Measurements from ENCODE around the gene FBXW12. TPM values are rescaled to one million over a fixed set of nuclear protein-coding genes. Genes with fewer than 3 reads are reported as not detected.
"Not testable (repeated sequence)": the region's sequence is repeated elsewhere in the genome, so short reads cannot be mapped to it uniquely, and the experiment has no call there.

FBXW12 gene, protein sequence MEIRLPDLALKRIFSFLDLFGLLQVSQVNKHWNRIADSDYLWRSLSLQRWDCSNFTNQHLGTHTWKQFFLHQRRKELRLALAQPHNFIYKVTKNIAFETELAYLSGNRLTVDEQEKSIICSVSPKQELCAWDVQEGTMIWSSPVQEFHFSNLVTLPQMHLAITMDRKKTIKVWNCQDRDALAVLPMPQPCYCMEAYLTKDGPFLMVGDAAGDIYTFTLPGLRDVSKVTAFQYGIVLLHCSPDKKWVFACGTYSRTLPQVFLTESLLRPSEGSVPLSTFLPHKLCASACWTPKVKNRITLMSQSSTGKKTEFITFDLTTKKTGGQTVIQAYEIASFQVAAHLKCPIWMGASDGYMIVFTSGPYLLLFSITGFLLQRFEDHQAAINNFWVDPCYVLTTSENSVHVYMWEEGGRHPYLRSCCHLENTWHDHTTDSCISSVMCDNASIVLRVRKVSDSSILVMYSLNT
- 0.68 TPM in 1 of 2 replicates, not detected in the other for total RNA-seq (2014; rRNA removed; shearing (Covaris generic))

DNA sequence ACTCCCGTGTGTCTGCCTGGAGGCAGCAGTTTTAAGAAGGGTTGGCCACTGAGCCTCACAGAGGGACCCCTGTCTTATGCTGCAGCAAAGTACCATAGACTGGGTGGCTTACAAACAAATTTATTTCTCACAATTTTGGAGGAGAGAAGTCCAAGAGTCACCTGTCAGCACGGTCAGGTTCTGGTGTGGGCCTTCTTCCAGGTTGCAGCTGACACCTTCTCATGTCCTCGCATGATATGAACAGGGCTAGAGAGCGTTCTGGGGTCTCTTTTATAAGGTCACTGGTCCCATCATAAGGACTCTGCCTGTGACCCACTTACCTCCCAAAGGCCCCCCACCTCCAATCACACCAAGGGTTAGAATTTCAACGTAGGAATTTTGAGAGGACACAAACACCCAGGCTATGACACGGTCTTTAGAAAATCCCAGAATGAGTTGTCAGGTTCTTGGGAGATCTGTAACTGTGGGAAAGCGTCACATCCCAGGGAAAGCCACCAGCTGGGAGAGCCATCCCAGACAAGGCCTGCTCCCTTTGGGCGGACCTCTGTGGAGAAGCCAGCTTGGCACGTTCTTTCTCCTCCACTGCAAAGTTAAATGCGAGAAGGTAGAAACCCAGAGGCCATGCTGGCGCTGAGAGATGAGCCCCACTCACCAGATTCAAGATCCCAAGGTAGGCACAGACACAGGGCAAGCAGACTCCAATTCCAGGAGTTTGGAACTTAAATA is at the start of gene FBXW12:
TSS of gene FBXW12 (plus strand) at position 569 of the 726 bp plus-strand sequence. CDS start 549 bp downstream, outside the sequence.
- peak; percentile 57 for DNase-seq (ENCODE audit: low spot score)
- in situ Hi-C loops (cut with HindIII; ENCODE audit: low sequenced_read_pairs): no loop called here

DNA sequence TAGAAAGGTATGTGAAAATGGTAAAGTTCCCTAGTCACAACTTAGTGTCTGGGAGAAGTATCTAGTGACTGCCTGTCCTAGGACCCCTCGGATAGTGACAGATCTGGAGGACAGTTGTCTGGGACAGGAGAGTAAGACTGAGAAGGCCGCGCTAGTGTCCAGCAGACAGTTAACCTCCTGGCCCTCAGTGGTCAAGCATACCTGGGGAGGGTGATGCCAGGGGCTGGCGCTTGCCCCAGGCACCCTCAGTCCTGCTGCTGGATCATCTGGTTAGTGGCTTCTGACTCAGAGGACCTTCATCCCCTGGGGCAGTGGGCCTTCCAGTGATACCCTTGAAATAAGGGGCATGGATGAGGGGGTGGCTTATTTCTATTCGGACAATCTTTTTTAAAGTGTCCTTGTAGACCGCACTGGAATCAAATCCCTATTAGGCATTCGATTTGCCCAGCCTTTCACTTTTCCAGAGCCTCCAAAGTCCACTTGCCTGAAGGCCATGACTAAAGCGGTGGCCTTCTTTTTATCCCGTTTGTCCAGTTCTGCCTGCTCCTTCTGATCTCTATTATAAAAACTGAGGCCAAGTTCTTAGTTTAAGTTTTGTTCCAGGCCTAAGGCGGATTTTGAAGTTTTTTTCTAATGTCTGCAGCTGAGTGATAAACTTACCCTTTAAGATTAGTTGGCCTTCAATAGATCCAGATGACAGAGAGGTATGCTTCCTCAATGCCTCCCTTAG is 40.1 kb upstream of the FBXW12 start:
- DNase-seq (ENCODE audit: low spot score); in situ Hi-C loops (cut with HindIII; ENCODE audit: low sequenced_read_pairs): not testable (repeated sequence)

DNA sequence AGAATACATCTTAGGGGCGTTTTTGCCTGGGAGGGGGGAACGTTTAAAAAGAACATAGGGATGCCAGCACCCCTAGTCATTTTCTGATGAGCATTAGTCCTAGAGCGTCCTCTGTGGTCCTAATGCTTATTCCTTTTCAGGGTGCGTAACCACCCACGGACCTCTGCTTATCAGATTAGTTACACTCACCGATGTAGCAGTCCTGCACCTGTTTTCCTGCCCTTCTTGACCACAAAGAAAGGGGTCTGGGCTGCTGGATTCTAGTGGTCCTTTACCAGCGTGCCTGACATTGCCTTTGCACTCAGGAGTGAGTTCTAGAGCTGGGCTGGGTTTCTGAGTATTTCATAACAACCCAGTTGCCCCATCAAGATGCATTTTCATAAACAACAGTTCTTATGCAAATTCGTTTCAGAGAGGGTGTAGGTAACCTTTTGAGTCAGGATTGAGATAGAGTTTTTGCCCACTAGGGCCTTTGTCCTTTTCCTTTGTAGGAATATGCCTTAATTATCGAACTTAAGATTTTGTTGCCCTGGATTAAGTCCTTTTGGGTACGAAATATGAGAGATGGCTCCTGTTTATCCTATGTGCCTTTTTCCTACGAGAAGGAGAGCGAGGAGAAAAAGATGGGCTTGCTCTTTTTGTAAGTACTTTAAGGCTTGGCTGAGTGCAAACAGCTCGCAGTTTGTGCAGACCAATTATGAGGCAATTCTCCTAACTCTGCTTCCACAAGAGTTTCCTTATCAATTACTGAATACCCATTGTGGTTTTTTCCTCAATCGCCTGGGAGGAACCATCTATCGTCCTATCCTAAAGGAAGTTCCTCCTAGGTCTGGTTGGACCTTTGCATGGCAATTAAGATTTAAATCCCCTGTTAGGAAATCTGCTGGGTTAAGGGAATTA is 38.4 kb upstream of the FBXW12 start, which contains the start of gene SPINK8:
TSS of gene SPINK8 (minus strand) at position 316 of the 900 bp plus-strand sequence. CDS start 5,320 bp downstream, outside the sequence.
- DNase-seq (ENCODE audit: low spot score); in situ Hi-C loops (cut with HindIII; ENCODE audit: low sequenced_read_pairs): not testable (repeated sequence)

DNA sequence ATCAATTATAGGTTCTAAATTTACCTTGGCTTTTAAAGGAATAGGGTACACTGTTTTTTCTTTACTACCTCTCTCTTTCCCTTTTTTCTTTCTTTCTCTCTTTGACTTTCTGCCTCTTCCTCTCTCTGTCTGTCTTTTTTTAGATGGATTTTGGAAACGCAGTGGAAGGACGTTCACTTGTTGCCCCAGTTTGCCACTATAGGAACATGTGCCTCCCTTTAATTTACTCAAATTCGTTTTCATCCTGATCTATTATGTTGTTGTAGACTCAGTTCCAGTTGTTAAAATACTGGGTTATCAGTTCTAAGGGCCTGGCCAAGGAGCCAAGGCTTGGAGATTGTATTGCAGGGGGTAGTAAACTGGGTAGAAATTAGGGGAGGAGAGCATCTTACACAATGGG is 37.4 kb upstream of the FBXW12 start:
- in situ Hi-C loops (cut with HindIII; ENCODE audit: low sequenced_read_pairs): no loop called here
- DNase-seq (ENCODE audit: low spot score): no peak

DNA sequence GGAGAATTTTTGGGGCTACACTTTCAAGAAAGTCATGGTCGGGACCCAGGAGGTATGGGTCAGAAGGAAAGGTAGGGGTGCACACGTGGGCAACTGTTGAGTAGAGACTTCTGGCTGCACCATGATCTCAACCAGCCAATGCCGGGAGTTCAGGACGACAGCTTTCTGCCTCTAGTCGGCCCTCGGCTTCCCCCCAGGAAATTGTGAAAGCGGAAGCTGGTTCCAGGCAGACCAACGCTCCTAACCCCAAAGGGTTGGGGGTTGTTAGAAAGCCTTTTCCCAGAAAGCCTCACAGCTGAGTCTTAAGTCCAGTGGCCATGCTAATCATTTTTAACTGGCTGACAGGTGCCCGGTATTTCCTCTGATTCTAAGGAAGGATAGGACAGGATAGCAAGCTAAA is 36.7 kb upstream of the FBXW12 start:
- in situ Hi-C loops (cut with HindIII; ENCODE audit: low sequenced_read_pairs); DNase-seq (ENCODE audit: low spot score): not testable (repeated sequence)

DNA sequence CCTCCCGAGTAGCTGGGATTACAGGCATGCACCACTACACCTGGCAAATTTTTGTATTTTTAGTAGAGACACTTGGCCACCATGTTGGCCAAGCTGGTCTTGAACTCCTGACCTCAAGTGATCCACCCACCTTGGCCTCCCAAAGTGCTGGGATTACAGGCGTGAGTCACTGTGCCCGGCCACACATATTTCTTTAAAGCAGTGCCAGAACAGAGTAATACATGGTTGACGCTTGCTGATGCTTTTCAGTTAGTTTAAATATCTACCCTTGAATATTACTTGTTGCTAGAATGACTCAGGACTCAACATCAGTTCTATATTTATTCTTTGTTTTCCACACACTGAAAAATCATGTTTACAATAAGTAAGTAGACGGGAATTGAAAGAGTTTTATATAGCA is 34.5 kb upstream of the FBXW12 start:
- DNase-seq (ENCODE audit: low spot score); in situ Hi-C loops (cut with HindIII; ENCODE audit: low sequenced_read_pairs): not testable (repeated sequence)

DNA sequence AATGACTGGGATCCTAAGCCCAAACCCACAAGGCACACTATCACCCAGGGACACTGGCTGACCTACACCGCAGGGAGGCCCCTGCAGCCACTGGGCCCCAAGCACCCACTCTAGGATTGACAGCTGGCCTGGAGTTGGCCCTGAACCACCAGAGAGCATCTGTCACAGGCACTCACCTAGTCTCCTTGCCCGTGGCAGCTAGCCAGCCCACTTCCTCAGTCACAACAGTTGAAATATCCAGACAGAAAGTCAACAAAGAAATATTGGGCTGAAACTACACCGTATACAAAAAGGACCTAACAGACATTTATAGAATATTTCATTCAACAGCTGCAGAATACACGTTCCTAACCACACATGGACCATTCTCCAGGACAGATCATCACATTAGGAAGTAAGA is 33.4 kb upstream of the FBXW12 start:
- peak; percentile 11 for DNase-seq (ENCODE audit: low spot score)
- in situ Hi-C loops (cut with HindIII; ENCODE audit: low sequenced_read_pairs): no loop called here

DNA sequence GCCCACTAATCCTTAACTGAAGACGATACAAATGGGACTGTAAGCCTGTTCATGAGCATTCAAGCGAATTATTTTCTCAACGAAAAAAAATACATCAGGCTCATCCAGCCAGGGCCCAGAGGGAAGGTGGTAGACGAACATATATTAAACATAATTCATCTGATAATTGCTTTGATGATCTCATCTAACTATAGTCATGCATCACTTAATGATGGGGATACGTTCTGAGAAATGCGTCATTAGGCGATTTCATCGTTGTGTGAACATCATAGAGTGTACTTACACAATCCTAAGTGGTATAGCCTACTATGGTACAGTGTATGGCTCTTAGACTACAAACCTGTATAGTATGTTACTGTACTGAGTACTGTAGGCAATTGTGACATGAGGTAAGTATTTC is 28.6 kb upstream of the FBXW12 start:
- DNase-seq (ENCODE audit: low spot score): no peak
- in situ Hi-C loops (cut with HindIII; ENCODE audit: low sequenced_read_pairs): no loop called here

DNA sequence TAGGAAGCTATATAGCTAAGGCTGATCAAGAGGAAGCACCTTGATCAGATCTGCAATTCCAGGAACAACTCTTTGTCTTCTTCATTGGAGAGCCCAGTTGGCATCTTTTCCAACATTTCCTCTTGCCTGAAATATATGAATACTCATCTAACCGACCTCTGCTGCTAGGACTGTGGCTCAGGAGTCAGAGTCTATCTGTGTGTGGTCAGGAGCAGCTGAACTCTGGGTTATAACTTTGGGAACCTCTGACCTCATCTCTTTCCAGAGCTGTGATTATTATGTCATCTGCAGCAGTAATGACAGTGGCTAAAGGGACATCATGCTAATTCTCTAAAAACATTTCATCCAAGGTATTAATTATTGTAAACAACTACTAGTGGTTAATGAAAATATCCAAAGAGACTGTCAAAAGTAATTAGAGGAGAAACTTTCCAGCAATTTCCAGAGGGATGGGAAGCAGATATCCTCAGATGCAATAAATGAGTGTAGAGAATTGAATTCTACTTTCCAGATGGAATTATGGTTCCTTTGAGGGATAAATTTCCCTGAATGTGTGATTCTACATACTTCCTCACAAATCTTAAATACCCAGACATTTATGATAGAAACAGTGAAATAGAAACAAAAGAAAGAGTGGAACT is 27.0 kb upstream of the FBXW12 start:
- DNase-seq (ENCODE audit: low spot score): no peak
- in situ Hi-C loops (cut with HindIII; ENCODE audit: low sequenced_read_pairs): no loop called here

DNA sequence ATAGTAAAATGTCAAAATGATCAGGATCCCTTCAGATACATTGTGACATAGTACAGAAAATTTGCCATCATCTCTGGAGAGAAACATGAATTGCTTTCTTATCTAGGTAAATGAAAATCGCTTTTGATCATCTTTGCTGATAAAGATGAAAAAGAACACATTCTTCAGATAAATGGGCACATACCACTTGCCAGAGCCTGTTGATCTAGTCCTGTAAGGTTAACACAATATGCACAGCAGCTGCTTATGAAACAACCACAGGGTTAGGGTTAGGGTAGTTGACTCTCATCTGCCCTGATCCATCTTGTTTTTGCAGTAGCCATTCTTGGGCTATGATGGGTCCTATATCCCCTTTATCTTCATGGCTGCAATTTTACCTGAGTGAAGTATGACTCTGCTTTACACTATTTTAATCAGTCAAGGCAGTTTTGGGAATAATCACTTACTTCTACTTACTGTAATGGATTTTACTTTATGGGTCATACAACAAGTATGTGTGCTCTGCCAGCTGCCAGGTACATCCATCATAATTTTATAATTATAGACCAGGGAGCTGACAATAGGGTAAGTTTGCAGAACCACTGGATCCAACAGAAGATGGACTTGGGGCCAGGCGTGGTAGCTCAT is 26.0 kb upstream of the FBXW12 start:
- in situ Hi-C loops (cut with HindIII; ENCODE audit: low sequenced_read_pairs): no loop called here
- no peak for DNase-seq (ENCODE audit: low spot score)

DNA sequence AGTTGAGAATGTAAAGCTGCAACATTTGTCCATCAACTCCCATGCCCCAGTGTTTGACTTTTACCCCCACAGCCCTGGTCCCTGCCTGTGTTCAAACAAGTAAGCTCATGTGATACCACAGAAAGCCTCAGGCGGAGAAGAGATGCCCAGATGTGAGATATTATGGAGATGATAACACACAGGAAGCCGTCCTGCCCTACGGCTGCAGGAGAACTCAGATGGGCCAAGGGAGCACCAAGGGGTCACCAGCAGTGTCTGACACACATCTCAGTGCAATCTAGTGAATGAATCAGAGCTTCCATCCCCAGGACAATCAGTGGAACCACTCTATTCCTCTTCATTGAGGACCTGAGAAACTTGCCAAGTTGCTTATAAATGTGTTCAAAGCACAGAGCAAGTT is 24.5 kb upstream of the FBXW12 start:
- no peak for DNase-seq (ENCODE audit: low spot score)

DNA sequence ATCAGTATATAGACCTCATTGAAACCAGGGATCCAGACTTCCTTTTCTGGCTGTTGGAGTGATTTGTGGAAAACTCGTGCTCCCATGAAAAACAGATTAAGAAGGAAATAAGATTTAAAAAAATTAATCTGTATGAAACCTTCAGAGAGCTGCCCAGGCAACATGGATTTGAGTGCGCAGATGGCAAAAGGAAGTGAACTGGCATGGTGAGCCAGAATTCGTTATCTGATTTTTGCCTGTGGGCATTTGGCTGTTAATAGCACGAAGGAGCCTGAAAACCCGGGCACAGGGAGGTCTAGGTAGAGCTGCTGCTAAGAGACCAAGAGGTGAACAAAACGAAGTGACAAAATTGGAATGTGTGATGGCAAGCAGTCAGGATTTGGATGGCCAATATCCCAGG is 19.5 kb upstream of the FBXW12 start:
- in situ Hi-C loops (cut with HindIII; ENCODE audit: low sequenced_read_pairs): no loop called here
- DNase-seq (ENCODE audit: low spot score): peak; percentile 93

More for the DNA sequence above, 24.5 kb upstream of the FBXW12 start:
- in situ Hi-C loops (cut with HindIII; ENCODE audit: low sequenced_read_pairs): no loop called here

DNA sequence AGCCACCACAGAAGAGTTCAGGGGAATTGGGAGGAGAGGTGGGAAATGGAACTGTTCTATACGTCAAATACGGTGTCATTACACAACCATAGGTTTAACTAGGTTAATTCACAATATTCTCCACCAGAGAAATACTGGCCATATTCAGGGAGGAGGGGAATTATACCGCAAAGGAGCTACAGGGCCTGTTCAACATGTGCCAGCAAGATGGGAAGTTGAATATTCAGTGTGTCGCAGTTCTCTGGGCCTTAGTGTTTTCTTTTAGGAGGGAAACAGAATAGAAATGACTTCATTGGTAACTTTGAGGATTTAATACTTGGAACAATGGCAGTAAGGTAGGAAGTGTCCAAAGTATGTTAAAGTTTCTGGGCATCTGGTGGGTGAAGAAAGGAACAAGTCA is 18.0 kb upstream of the FBXW12 start:
- no peak for DNase-seq (ENCODE audit: low spot score)
- in situ Hi-C loops (cut with HindIII; ENCODE audit: low sequenced_read_pairs): no loop called here

DNA sequence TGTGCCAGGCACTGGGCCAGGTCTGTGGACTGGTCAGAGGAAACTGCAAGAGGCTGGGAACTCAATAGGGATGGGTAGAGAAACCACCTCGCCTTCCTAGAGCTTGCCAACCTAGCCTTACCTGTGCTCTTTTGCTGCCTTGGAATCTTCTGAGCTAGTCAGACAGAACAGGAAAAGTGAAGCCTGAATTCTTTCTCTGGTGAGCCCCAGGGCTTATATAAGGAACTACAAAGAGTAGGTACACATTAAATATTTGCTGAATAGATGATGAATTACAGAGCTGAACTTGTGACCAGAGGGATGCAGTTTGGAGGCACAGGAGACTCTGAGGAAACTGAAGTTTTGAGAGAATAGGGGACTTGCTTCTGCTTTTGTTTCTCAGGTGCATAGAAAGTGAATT is 15.6 kb upstream of the FBXW12 start:
- in situ Hi-C loops (cut with HindIII; ENCODE audit: low sequenced_read_pairs): no loop called here
- DNase-seq (ENCODE audit: low spot score): no peak

DNA sequence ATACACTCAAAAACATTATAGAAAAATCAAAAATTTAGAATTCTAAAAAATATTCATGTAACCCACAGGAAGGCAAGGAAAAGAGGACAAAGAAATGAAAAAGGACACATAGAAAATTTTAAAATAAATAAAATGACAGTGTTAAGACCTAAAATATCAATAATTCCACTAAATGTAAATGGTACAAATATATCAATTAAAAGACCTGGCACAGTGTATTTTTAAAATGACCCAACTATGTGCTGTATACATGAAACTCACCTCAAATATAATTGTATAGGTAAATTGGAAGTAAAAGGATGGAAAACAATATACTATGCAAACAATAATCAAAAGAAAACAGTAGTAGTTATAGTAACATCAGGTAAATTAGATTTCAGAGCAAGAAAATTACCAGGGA is 10.1 kb upstream of the FBXW12 start:
- in situ Hi-C loops (cut with HindIII; ENCODE audit: low sequenced_read_pairs): no loop called here
- DNase-seq (ENCODE audit: low spot score): no peak

DNA sequence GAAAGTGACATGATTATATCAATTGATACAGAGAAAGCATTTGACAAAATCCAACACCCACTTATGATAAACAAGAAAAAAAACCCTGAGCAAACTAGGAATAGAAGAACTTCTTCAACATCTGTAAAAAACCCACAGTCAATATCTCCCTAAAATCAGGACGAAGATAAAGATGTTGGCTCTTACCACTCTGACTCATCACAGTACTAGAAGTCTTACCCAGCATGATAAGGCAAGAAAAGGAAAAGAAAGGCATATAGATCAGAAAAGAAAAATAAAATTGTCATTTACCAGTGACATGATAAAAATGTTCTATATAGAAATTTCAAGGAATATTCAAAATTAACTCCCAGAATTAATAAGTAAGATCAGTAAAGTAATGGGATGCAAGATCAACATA is 7.2 kb upstream of the FBXW12 start:
- no peak for DNase-seq (ENCODE audit: low spot score)
- in situ Hi-C loops (cut with HindIII; ENCODE audit: low sequenced_read_pairs): no loop called here

DNA sequence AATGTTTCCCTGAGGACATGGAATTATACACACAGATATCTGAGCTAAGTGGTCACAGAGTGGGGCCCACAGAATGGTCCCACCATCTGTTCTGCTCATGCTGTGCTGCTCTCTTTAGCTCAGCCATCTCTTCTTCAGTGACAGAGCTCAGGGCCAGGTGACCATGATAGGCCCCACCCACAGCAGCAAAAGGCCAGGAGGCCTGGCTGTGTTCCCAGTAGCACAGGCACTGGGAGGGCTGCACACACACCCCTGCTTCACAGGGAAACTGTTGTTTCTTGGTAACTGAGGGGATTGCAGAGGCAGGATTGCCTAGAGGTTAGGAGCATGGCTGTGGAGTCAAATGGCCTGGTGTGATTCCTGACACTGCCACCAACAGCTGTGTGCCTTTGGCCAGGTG is 4.8 kb upstream of the FBXW12 start:
- DNase-seq (ENCODE audit: low spot score): peak; percentile 99
- in situ Hi-C loops (cut with HindIII; ENCODE audit: low sequenced_read_pairs): no loop called here
